T follicular helper cell (primary cell): ENCODE measurements around the gene SCUBE3.

Experiments used
- DNase-seq: peaks from one replicate; pipeline ENCODE4 v3.0.0-alpha.2; 2020; ENCODE audit warnings: low read depth
- total RNA-seq, 2 experiments: gene quantifications; one replicate each; lab custom pipeline; 2026; lab: John Stamatoyannopoulos, UW

SCUBE3 gene
- total RNA-seq, result 0 reads per million in 2 experiments

DNA sequence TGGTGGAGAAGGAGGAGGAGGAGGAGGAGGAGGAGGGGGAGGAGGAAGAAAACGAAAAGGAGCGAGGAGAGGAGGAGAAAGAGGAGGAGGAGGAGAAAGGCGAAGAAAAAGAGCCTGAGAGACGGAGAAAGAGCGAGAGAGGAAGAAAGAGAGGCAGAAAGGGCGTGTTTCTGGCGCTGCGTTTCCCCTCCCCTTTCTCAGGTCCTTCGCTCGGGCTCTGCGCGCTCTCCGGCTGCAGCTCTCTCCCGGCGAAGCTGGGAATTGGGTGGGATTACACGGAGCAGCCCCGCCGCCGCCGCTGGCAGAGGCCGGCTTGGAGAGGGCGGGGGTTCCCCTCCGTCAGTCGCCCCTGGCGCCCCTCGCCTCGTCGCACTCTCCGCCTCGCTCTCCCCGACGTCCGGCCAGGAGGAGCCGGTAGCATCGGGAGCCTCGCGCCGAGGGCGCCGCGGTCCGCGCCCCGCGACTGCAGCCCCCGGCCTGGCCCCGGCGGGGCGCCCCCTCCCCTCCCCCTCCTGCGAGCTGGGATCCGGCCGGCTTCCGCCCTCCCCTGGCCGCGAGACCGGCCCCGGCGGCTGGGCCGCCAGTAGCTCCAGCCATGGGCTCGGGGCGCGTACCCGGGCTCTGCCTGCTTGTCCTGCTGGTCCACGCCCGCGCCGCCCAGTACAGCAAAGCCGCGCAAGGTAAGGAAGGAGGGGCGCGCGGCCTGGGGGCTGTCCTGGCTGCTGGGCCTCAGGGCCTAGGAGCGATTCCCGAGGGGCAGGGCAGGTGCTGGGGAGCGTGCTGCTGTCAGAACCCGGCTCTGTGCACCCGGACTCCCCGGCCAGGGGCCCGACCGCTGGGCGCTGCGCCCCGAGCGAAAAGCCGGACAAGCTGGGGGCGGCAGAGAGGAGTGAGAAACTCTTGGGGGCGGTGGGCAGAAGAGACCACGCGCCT lies at the start of gene SCUBE3:
Gene SCUBE3, plus strand, starts transcription at position 133 of the 933 bp plus-strand sequence. Its CDS starts 463 bp downstream, at position 596.
- no peak for DNase-seq

DNA sequence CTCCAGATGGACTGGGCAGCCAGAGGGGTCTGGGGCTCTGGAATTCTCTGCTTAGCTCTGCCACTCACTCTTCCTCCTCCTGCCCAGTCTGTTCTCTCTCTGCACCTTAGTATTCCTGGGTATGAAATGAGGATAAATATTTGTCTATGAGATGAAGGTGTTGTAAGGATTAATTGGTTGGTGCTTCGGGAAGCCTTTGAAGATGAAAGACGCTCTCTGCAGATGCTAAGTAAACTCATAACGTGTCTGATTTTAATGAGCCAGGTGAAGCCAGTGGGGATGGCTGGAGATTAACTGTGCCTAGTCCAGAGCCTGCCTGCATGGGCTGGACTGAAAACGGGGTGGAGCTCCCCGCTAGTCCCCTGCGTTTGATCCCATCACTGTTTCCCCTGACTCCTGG lies 49.5 kb upstream of the SCUBE3 start:
- DNase-seq, result no peak

DNA sequence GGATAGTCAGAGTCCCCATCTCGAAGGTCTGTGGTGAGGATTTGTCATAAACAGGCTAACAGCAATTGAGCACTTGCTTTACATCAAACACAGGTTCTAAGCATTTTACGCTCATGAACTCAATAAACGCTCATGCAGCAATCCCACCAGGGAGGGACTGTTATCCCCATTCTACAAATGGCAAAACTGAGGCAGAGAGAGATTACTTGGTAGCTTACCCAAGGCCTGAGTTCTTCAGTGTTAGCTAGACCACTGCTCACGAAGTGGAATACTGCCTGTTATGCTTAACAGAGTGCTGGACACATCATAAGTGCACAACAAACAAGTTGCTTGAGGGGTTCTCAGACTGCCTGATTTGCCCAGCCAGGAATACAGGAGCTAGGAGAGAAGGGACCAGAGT lies 48.9 kb upstream of the SCUBE3 start:
- DNase-seq, result no peak

DNA sequence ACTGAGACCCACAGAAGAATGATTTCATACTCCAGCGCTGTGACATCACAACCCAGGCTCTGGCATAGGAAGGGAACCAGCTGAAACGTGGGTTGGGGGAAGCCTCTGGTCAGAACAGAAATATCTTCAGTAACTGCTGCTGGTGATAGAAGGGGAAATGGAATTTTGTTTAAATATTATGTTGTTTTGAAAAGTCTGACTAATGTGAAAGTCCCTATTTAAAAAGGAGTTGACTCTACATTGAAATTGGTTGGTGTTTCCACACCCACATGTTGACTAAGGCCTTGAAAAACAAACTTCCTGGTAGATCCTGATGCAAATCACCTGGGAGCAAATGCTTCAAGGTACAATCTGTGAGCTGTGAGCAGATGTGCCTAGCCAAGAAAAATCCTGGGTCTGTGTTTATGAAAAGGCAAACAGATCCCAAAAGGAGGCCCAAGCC lies 48.1 kb upstream of the SCUBE3 start:
- no peak for DNase-seq

DNA sequence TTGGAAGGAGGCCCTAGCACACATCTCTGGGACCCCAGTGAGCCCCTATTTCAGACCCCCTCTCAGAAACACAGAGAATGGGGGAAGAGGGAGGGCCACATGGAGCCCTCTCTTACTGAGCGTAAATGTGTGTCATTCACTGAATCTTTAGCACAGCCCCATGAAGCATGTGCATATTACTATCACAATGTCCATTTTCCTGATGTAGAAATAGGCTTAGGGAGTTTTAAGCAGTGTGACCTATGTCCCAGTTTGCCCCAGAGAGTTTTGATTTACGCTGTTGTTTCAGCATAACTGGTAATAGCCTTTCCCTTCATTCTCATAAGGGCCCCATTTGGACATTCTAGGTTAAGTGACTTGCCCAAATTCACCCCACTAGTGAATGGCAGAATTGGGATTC lies 47.6 kb upstream of the SCUBE3 start:
- no peak for DNase-seq

DNA sequence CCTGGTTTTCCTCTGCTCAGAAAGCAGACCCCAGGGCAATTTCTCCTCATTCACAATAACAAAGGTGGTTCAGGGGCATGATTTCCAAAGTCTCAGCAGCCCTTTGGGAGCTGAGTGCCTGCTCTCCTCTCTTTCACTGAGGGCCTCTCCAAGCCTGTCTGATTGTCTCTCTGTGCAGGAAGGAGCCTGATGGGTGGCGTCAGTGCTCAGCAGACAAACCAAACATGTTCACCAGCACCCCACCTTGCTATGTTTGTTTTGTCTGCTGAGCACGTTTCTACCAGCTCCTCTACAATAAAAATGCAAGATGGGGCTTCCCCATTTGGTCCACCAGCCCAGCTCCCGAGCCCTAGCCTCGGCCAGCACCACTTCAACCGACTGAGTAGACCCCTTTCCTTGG lies 47.2 kb upstream of the SCUBE3 start:
- DNase-seq, result no peak

DNA sequence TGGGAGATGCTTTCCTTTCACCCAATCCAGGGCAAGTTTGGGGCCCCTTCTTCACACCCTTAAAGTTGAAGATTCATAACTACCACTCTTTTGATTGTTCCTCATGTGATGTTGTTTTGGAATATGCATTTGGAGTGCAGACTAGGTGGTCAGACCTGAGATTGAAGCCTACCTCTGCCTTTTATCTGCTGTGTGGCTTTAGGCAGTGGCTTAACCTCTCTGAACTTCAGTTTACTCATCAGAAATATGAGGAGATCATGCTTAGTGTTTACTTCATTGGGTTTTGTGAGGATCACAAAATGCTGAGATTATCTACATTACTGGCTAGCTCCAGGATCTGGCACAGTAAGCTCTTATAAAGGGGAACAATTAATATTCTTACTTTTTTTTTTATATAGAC lies 46.3 kb upstream of the SCUBE3 start:
- no peak for DNase-seq

DNA sequence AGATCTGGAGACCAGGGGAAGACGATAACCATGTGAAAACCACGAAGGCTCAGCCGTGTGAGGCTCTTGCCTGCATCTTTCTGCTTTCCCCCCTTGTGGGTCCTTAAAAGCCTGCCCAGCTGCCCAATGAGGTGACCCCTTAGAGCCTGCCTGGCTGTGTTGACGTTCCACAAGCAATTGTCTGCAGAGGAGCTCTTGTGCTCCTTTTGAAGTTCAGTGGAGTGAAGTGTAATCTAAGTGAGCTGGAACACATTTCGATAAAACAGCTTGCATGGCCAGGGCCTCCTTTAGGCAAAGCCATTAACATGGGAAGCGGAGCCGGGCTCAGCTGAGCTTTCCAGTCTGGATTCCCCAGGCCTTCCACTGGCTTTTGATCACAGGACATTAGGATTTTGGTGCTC lies 45.3 kb upstream of the SCUBE3 start:
- DNase-seq, result no peak

DNA sequence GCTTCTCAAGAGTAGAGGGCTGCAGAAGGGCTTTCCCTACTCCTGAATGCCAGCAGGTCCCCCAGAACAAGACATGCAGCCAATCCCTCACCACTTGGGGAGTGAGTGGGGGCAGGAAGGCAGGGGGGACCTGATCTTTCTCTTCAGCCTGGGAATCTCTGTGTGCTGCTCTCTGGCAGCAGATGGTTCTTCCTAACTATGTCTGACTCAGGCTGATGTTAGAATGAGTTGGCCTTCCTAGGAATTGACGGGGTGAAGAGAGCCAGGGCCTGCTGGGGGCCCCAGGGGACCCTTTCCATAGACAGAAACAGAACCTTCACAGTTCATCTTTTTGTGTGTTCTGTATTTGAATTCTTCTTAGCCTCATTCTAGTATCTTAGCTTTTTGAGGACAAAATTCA lies 43.6 kb upstream of the SCUBE3 start:
- no peak for DNase-seq

DNA sequence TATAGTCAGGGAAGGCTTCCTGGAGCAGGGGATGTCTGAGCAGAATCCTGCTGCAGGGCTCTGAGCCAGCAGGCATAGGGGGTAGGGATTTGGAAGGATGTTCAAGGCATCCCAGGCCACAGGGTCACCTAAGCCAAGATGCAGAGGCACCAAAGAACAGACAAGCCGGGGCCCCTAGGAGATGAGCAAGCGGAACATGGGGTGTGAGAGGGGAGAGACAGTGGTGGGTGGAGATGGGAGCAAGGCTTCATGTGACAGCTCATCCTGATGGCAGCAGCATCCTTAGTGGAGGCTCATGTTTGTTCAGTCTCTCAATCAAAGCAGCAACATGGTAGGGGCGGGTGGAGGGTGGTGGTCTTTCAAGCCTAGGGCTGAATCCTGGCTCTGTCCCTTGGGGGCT lies 42.9 kb upstream of the SCUBE3 start:
- no peak for DNase-seq

DNA sequence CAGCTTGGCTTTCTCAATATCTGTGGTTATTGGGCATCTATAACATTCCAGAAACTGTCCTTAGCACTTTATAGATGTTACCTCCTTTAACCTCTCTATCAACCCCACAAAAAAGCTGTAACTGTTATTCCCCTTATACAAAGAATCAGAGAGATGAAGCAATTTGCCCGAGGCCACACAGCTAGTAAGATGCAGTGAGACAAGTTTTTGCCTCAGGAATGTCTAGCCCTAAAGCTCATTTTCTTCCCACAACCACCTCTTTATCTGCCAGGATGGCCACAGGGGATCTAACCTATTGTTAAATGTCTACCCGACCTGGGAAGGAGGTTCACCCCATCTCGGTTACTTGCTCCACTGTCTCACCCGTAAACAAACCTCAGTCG lies 40.7 kb upstream of the SCUBE3 start:
- DNase-seq, result no peak

DNA sequence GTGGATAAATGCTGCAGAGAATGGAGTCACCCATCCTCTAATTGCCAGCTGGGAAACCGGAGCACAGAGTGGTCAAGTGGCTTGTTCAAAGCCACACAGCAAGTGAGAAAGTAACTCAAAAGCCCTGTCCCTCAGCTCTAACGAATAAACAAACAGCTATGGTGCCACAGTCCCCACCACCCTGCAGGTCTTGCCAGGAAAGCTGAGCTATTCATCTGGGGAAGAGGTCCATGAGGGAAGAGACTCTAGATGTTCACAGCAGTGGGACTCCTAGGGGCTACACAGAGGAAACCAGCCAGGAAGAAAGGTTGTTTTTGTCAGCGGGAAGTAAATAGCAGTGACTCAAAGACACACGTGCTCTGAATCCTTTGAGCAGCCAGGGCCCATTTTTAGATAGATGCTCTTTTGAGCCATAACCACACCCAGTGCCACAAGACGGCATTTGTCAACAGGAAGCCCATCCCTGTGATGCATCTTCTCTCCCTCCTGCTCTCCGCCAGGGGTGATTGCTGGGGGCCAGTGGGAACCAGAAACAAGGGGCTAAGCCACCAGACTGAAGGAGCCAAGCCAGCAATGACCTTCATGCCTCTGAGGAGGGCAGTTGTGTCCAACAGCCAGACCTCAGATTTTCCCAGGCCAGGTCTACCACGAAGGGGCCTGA lies 40.2 kb upstream of the SCUBE3 start:
- DNase-seq, result no peak

DNA sequence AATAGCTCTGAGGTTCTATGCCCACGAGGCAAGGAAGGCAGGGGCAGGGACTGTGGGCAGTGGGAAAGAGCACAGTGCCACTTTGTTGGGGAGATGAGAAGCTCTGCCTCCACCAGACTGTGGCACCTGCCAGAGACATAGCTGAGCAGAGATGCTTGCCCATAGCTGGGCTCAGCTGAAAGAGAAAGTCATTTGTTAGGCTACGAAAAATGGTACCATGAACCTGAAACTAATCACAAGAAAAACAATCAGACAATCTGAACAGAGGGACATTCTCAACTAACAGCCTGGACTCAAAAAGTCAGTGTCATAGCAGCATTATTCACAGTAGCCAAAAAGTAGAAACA lies 39.7 kb upstream of the SCUBE3 start:
- DNase-seq, result no peak

DNA sequence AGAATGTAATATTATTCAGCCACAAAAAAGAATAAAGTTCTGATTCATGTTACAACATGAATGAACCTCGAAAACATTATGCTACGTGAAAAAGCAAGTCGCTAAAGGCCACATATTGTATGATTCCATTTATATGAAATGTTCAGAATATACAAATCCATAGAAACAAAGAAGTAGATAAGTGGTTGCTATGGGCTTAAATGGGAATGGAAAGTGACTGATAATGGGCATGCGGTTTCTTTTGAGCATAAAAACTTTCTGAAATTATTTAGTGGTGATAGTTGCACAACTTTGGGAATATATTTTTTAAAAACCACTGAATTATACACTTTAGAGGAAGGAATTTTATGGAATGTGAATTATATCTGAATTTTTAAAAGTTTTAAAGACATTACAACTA lies 39.3 kb upstream of the SCUBE3 start:
- no peak for DNase-seq

DNA sequence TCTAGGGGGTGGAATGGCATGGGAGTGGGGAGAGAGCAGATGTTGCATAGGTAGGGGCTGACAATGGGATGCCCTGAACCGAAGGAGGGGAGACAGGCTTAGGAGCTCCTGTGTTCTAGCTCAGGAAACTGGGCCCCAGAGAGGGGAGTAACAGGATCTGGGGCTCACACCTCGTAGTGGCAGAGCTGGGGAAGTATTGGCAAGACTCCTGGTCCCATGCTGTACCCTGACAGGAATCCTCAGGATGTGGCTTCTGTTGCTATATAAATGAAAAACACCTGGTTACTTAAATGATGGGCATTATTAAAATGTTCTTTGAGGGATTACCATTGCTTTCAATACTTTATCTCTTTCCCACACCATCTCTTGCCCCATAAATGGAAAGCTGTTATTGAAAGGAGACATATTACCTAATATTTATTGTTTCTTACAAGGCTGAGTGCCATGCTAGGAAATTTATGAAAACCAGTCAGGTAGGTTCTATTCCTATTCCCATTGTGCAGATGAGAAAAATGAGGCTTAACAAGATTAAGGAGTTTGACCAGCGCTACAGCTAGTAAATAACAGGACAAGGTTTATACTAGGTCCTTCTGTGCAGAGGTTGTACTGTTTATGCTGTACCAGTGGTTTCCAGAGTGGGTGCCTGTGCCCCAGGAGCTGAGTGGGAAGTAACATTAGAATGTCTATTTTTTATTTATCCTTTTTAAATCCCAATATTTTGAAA lies 37.3 kb upstream of the SCUBE3 start:
- no peak for DNase-seq

DNA sequence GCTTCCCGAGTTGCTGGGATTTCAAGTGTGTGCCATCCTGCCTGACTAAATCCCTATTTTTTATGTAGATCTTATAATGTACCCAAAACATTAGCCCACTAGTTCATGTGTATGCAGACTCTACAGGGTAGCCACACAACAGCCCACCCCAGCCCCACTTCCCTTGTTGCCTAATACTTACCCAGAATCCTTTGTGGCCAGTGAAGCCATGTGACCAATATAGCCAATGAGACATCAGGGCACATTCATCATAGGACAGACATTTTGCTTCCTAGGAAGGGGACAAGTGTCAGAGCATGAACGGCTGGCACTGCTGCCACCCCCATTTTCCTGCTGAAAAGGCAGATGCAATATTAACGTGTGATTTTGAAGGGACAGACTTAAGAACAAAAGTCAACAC lies 36.6 kb upstream of the SCUBE3 start:
- no peak for DNase-seq

DNA sequence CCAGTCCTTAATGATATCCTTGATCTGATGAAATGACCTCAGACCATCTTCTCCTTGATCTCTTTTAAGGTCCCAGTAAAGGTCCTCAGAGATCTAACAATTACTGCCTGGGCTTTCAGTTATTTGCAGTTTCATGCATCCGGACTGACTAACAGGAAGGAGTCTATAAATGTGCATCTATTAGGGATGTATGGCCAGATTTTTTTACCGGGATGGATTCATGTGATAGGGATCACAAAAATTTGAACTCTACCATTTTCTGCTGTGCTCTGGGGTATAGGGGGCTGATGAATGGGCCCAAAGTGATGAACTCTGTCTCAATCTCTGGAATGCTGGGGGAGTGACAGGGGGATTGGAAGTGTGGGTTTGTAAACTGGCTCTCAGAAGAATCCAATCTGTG lies 36.2 kb upstream of the SCUBE3 start:
- no peak for DNase-seq

DNA sequence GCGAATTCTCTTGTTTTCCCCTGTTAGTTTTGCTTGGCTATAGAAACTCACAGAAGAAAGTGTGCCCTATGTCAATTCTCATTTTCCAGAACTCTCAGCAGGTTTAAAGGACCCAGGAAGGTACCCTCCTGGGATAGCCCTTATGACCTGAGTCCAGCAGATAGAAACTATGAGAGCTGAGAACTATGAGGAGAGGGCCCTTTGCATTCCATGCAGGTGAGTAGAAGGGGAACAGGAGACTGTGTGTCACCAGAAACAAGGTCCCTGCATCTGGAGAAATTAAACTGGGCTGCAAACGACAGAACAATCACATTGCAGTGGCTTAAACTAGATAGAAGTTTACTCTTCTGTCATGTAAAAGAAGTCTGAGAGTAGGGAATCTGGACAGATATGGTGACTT lies 35.7 kb upstream of the SCUBE3 start:
- no peak for DNase-seq

DNA sequence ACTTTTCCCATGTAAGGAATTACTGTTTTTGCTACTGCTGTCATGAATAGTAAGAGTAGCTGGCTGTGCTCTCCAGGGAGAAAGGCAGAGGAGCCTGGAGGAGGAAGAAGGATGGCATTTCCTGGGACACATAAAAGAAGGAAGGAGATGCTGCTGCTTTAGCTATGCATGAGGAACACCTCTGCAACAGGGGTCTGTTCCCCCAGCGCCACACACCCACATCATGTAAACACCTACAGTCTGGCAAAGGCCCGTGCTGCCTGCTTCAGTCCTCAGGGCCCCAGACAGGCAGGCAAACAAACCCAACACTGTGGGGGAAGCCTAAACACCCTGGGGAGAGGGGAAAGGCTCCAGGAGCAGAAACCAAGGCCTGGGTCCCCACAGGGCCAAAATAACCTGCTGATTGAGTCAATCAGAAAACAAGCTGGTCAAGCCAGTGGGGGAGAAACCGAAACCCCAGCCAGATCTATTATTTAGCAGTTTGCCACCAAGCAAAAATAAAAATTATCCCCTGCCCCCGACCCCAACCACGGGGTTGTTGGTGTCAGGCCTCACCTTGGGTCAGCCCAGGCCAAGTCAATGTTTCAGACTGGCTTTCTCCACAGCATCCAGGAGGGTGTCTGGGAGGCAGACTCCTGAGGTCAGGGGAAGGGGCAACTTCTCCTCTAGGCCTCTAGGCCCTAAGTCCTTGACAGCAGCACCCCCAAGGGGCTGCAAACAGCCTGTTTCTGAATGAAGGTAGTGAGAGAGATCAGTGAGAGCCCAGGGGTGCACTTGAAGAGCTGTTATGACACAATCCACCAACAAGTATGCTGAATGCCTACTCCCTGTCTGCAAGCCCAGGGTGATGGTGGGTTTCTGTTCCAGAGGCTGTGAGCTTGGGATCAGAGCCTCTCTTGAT lies 34.6 kb upstream of the SCUBE3 start:
- no peak for DNase-seq

DNA sequence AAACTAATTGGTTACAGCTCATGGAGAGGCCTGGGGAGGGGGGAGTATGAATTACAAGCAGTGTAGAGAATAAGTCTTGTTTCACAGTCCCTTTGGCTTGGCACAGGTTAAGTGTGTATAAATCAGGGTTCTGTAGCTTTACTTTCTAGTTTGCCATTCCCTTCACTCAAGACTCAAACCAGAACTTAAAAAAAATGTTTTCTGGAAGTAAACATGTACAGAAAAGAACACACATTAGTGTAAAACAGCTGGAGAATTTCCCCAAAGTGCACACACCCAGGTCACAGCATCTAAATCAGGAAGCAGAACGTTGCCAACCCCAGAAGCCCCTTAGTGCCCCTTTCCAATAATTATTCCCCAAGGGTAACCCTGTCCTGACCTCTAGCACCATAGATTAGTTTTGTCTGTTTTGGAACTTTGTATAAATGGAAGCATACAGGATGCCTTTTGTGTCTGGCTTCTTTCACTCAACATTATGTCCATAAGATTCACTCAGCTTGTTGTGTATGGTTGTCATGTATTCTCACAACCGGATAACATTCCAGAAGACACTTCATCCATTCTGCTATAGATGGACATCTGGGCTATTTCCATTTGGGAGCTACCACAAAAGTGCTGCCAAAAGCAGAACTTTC lies 33.7 kb upstream of the SCUBE3 start:
- DNase-seq, result no peak

DNA sequence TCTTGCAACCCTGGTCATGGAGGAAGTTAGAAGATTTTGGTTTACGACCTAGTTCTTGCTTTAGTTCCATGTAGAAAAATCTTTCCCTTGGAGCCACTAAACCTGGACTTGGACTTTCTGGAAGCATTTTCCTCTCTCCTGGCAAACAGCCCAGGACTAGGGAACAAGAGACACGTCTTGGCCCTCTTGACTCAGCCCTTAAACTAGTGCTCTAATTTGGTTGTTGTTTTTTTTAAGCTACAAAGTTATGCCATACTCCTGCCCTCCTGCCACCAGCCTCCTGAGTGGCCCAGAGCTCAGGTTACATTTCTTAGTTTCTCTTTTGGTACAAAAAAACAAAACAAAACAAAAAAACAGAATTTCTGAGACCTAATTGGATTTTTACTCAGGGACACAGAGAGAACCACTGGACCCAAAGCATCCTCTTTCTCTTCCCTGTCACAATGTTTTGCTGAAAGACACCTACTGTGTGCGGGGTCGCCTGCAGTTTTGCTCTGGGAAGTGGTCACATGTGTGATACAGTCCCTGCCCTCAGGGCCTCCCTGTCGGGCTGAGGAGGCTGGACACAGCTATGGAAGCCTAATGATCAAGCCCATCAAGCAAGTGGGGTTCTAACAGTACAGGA lies 32.3 kb upstream of the SCUBE3 start:
- DNase-seq, result no peak
